G401 (cell line): ENCODE results near the gene PACS2. TPM values are rescaled to one million over a fixed set of nuclear protein-coding genes. Genes with fewer than 3 reads are reported as not detected.
"Not testable (repeated sequence)": the region's sequence is repeated elsewhere in the genome, so short reads cannot be mapped to it uniquely, and the experiment has no call there.

Source experiments
- DNase-seq: peaks from one replicate; pipeline ENCODE4 v3.0.0-alpha.2; 2015; ENCODE audit warnings: low spot score
- in situ Hi-C: cut with HindIII; loops from 2 replicates; pipeline ENCODE4 v1.10.0; 2016; ENCODE audit warnings: low sequenced_read_pairs, mixed read lengths
- total RNA-seq: library from RNA; depleted of rRNA; stranded (reverse); fragments of >200 nt; shearing (Covaris generic); gene quantifications from 2 replicates; pipeline ENCODE4 v1.2.3, GENCODE V29; 2014

PACS2 gene
- total RNA-seq, 1 experiment from 2014 or later = 50.7 TPM

- no peak for DNase-seq
- in situ Hi-C loops = no loop called here
Observed at GRCh38 chr14:105286759-105287144, 27.8 kb upstream of the PACS2 start.

GRCh38 chr14:105287249-105288102 lies 27.1 kb upstream of the PACS2 start:
- in situ Hi-C loops = no loop called here
- DNase-seq = no peak

- in situ Hi-C loops = not testable (repeated sequence)
Observed at GRCh38 chr14:105288936-105289335, 25.6 kb upstream of the PACS2 start.

GRCh38 chr14:105290621-105291346 lies 23.8 kb upstream of the PACS2 start:
- no peak for DNase-seq
- in situ Hi-C loops = no loop called here

More at GRCh38 chr14:105288936-105289335, 25.6 kb upstream of the PACS2 start:
- DNase-seq = not testable (repeated sequence)

- no peak for DNase-seq
- in situ Hi-C loops = no loop called here
Observed at GRCh38 chr14:105292826-105293711, 21.5 kb upstream of the PACS2 start.

- in situ Hi-C loops = no loop called here
- no peak for DNase-seq
Observed at GRCh38 chr14:105294142-105294597, 20.4 kb upstream of the PACS2 start.

GRCh38 chr14:105297311-105297710 lies 17.2 kb upstream of the PACS2 start:
- DNase-seq, in situ Hi-C loops: not testable (repeated sequence)

GRCh38 chr14:105299654-105300541 lies 14.7 kb upstream of the PACS2 start:
- no peak for DNase-seq
- in situ Hi-C loops = no loop called here

- DNase-seq = peak; percentile 89
- in situ Hi-C loops = no loop called here
Observed at GRCh38 chr14:105300542-105301102, 13.9 kb upstream of the PACS2 start, which contains the start of gene BRF1. Gene BRF1 (minus strand): TSS chr14:105301001. CDS start chr14:105300629, 372 bp downstream.

GRCh38 chr14:105301103-105301914 lies 13.2 kb upstream of the PACS2 start:
- DNase-seq = peak; percentile 94
- in situ Hi-C loops = no loop called here

- in situ Hi-C loops, DNase-seq: not testable (repeated sequence)
Observed at GRCh38 chr14:105301915-105302249, 12.7 kb upstream of the PACS2 start.

- in situ Hi-C loops = no loop called here
- DNase-seq = no peak
Observed at GRCh38 chr14:105303949-105304348, 10.6 kb upstream of the PACS2 start.

GRCh38 chr14:105304565-105304964 lies 10.0 kb upstream of the PACS2 start:
- in situ Hi-C loops = no loop called here
- no peak for DNase-seq

GRCh38 chr14:105305345-105305744 lies 9.2 kb upstream of the PACS2 start:
- DNase-seq = no peak
- in situ Hi-C loops = no loop called here

- no peak for DNase-seq
- in situ Hi-C loops = no loop called here
Observed at GRCh38 chr14:105305791-105306190, 8.8 kb upstream of the PACS2 start.

GRCh38 chr14:105307052-105307727 lies 7.4 kb upstream of the PACS2 start:
- DNase-seq = no peak
- in situ Hi-C loops = no loop called here

GRCh38 chr14:105309371-105309770 lies 5.2 kb upstream of the PACS2 start:
- in situ Hi-C loops = no loop called here
- DNase-seq = no peak
